ENCODE results near the gene CGAS. TPM values are rescaled to one million over a fixed set of nuclear protein-coding genes. Genes with fewer than 3 reads are reported as not detected.

The CGAS gene
- polyA plus RNA-seq, 1 donor from 2014 or later, result 0.53 TPM

GRCh38 chr6:73481969-73482368, 29.9 kb upstream of the CGAS start (continued):
- no peak for TF ChIP-seq CTCF (IDR thresholded peaks at IDR 0.05; ENCODE audit: poor library complexity, severe bottlenecking)
- no peak for TF ChIP-seq POLR2AphosphoS5 (IDR thresholded peaks at IDR 0.05)

GRCh38 chr6:73477407-73477806, 25.3 kb upstream of the CGAS start:
- no peaks in the 10 kb centered on the region for H3K9me2 ChIP-seq (ENCODE audit: insufficient read depth, low read length)
- no peaks in the 10 kb centered on the region for H3K36me3 ChIP-seq (ENCODE audit: insufficient read depth, low read length)
- H3K27me3 ChIP-seq (ENCODE audit: insufficient read depth, low read depth, low read length), result no peaks in the 10 kb centered on the region
- no peak overlapping the region for H3K9ac ChIP-seq (ENCODE audit: low read length)
- H3K4me2 ChIP-seq (ENCODE audit: low read length), result no peak overlapping the region
- H3K9me3 ChIP-seq (ENCODE audit: low read length), result no peaks in the 10 kb centered on the region
- TF ChIP-seq MXI1 (conservative IDR thresholded peaks at IDR 0.05; ENCODE audit: poor library complexity, severe bottlenecking), result no peak
- TF ChIP-seq SMC3 (conservative IDR thresholded peaks at IDR 0.05; ENCODE audit: poor library complexity), result no peak
- no peak for TF ChIP-seq CTCF (IDR thresholded peaks at IDR 0.05; ENCODE audit: poor library complexity, severe bottlenecking)
- no peak for TF ChIP-seq RAD21 (conservative IDR thresholded peaks at IDR 0.05)
- no peak for TF ChIP-seq REST (IDR thresholded peaks at IDR 0.05; ENCODE audit: borderline replicate concordance)
- TF ChIP-seq POLR2AphosphoS5 (IDR thresholded peaks at IDR 0.05), result no peak
- TF ChIP-seq EP300 (conservative IDR thresholded peaks at IDR 0.05; ENCODE audit: poor library complexity, severe bottlenecking), result no peak
- no peak for TF ChIP-seq EZH2 (IDR thresholded peaks at IDR 0.05; ENCODE audit: borderline replicate concordance, insufficient read depth, low read length, poor library complexity, severe bottlenecking)
- TF ChIP-seq TAF1 (IDR thresholded peaks at IDR 0.05; ENCODE audit: low read depth), result no peak
- H3K79me2 ChIP-seq (replicated peaks; ENCODE audit: insufficient read depth, low read length), result no peaks in the 10 kb centered on the region
- H3F3A ChIP-seq (ENCODE audit: insufficient read depth, low read length, poor library complexity, severe bottlenecking), result no peaks in the 10 kb centered on the region
- no peak overlapping the region for H3K4me3 ChIP-seq (ENCODE audit: low read length)
- no peak overlapping the region for H2AFZ ChIP-seq (ENCODE audit: low read depth, low read length)
- no peak overlapping the region for H3K27ac ChIP-seq (ENCODE audit: low read length)
- no peaks in the 10 kb centered on the region for H4K20me1 ChIP-seq (ENCODE audit: insufficient read depth)

DNA sequence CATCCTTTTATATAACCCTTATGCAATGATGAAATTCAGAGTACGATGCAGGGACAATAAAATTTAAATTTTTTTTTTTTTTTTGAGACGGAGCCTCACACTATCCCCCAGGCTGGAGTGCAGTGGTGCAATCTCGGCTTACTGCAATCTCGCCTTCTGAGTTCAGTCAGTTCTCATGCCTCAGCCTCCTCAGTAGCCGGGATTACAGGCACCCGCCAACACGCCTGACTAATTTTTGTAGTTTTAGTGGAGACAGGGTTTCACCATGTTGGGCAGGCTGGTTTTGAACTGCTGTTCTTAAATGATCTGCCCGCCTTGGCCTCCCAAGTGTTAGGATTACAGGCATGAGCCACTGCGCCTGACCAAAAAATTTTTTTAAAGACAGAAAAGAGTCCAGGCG, 24.6 kb upstream of the CGAS start:
- H3K27ac ChIP-seq (ENCODE audit: low read length), result no peak overlapping the region
- H3K9me3 ChIP-seq (ENCODE audit: low read length), result no peaks in the 10 kb centered on the region
- no peaks in the 10 kb centered on the region for H3K36me3 ChIP-seq (ENCODE audit: insufficient read depth, low read length)
- H3K4me3 ChIP-seq (ENCODE audit: low read length), result no peak overlapping the region
- no peaks in the 10 kb centered on the region for H3K79me2 ChIP-seq (replicated peaks; ENCODE audit: insufficient read depth, low read length)
- no peaks in the 10 kb centered on the region for H3F3A ChIP-seq (ENCODE audit: insufficient read depth, low read length, poor library complexity, severe bottlenecking)
- no peaks in the 10 kb centered on the region for H4K20me1 ChIP-seq (ENCODE audit: insufficient read depth)
- H3K27me3 ChIP-seq (ENCODE audit: insufficient read depth, low read depth, low read length), result no peaks in the 10 kb centered on the region
- H3K9ac ChIP-seq (ENCODE audit: low read length), result no peak overlapping the region
- H2AFZ ChIP-seq (ENCODE audit: low read depth, low read length), result no peak overlapping the region
- TF ChIP-seq CTCF (IDR thresholded peaks at IDR 0.05; ENCODE audit: poor library complexity, severe bottlenecking) (no peak), REST (IDR thresholded peaks at IDR 0.05; ENCODE audit: borderline replicate concordance) (no peak), TAF1 (IDR thresholded peaks at IDR 0.05; ENCODE audit: low read depth) (no peak), EP300 (conservative IDR thresholded peaks at IDR 0.05; ENCODE audit: poor library complexity, severe bottlenecking) (no peak)
- no peaks in the 10 kb centered on the region for H3K9me2 ChIP-seq (ENCODE audit: insufficient read depth, low read length)
- no peak overlapping the region for H3K4me2 ChIP-seq (ENCODE audit: low read length)
